Measurements from ENCODE around the gene STK32C.

STK32C gene

GRCh38 chr10:132264306-132264950 lies 43.3 kb downstream of the STK32C start:
- DNase-seq: no peak

- no peak for DNase-seq
Measured at GRCh38 chr10:132263866-132264265, 43.9 kb downstream of the STK32C start.

- DNase-seq: no peak
Measured at GRCh38 chr10:132259702-132260482, 47.9 kb downstream of the STK32C start.

GRCh38 chr10:132258423-132258822 lies 49.3 kb downstream of the STK32C start:
- no peak for DNase-seq

- DNase-seq: no peak
Measured at GRCh38 chr10:132257907-132258306, 49.8 kb downstream of the STK32C start.

GRCh38 chr10:132257271-132257670 lies 50.5 kb downstream of the STK32C start:
- peak; percentile 4 for DNase-seq

- no peak for DNase-seq
Measured at GRCh38 chr10:132256866-132257265, 50.9 kb downstream of the STK32C start.

GRCh38 chr10:132255489-132256344 lies 52.0 kb downstream of the STK32C start:
- no peak for DNase-seq

- no peak for DNase-seq
Measured at GRCh38 chr10:132254841-132255240, 52.9 kb downstream of the STK32C start.

GRCh38 chr10:132253092-132253687 lies 54.6 kb downstream of the STK32C start:
- no peak for DNase-seq

- no peak for DNase-seq
Measured at GRCh38 chr10:132252412-132252811, 55.3 kb downstream of the STK32C start.

GRCh38 chr10:132251928-132252327 lies 55.8 kb downstream of the STK32C start:
- no peak for DNase-seq

GRCh38 chr10:132250481-132251475 lies 57.0 kb downstream of the STK32C start:
- no peak for DNase-seq

- no peak for DNase-seq
Measured at GRCh38 chr10:132249824-132250375, 57.9 kb downstream of the STK32C start.

- no peak for DNase-seq
Measured at GRCh38 chr10:132249226-132249724, 58.5 kb downstream of the STK32C start.

GRCh38 chr10:132248455-132249225 lies 59.1 kb downstream of the STK32C start:
- DNase-seq: peak; percentile 17

- no peak for DNase-seq
Measured at GRCh38 chr10:132247943-132248342, 59.8 kb downstream of the STK32C start.

- DNase-seq: no peak
Measured at GRCh38 chr10:132246296-132246695, 61.5 kb downstream of the STK32C start.

- no peak for DNase-seq
Measured at GRCh38 chr10:132245056-132245455, 62.7 kb downstream of the STK32C start.

- no peak for DNase-seq
Measured at GRCh38 chr10:132243626-132244025, 64.1 kb downstream of the STK32C start.

All from stimulated activated naive CD4-positive, alpha-beta T cell treated with Interleukin-2 at 50 U/mL for 16 hours (primary cell).